ENCODE measurements around the gene FBXW7.

- TF ChIP-seq CTCF (IDR thresholded peaks at IDR 0.05) (no peak), RFX5 (IDR thresholded peaks at IDR 0.05) (no peak), MAX (IDR thresholded peaks at IDR 0.05) (no peak), EP300 (IDR thresholded peaks at IDR 0.05) (no peak), RAD21 (conservative IDR thresholded peaks at IDR 0.05 in 1 of 2, IDR thresholded peaks at IDR 0.05 in 1 of 2) (no peak), ZSCAN20 (CRISPR knock-in tag; IDR thresholded peaks at IDR 0.05) (no peak), CEBPB (IDR thresholded peaks at IDR 0.05) (no peak), BCL3 (IDR thresholded peaks at IDR 0.05) (no peak), ZFP36 (IDR thresholded peaks at IDR 0.05; ENCODE audit: borderline replicate concordance, partially characterized antibody) (no peak), CHD2 (IDR thresholded peaks at IDR 0.05; ENCODE audit: low read length, partially characterized antibody) (no peak), POLR2A (IDR thresholded peaks at IDR 0.05; ENCODE audit: low read length) (no peak), HMGXB4 (CRISPR knock-in tag; IDR thresholded peaks at IDR 0.05; ENCODE audit: borderline replicate concordance) (no peak)
Observed at GRCh38 chr4:152290366-152290921, 245.4 kb downstream of the FBXW7 start.

Measured in A549 (cell line).